Liver (tissue), 9 donors: ENCODE results near the gene C1QTNF7. TPM values are rescaled to one million over a fixed set of nuclear protein-coding genes. Genes with fewer than 3 reads are reported as not detected.

ENCODE experiments used
- DNase-seq: peaks from one replicate; pipeline ENCODE4 v3.0.0-alpha.2; 2017; ENCODE audit warnings: low spot score
- H3K27ac ChIP-seq, 2 donors: one replicate each; pipeline ENCODE4 v1.7.0; 2013; ENCODE audit warnings: inconsistent platforms in 2 of 2, low read length in 2 of 2, control low read depth in 1 of 2, low read depth in 1 of 2, mild to moderate bottlenecking in 1 of 2
- H3K27me3 ChIP-seq, 4 donors: one replicate each; pipeline versions ENCODE4 v1.6.1 to v1.7.0; 2013; ENCODE audit warnings: low read length in 3 of 4, inconsistent platforms in 1 of 4, mild to moderate bottlenecking in 1 of 4, moderate library complexity in 1 of 4; ENCODE audit not compliant: control insufficient read depth in 4 of 4, insufficient read depth in 4 of 4
- H3K36me3 ChIP-seq, 4 donors: one replicate each; pipeline versions ENCODE4 v1.6.1 to v1.7.0; 2013; ENCODE audit warnings: low read length in 3 of 4, mild to moderate bottlenecking in 3 of 4, low read depth in 1 of 4, moderate library complexity in 1 of 4; ENCODE audit not compliant: control insufficient read depth in 4 of 4, insufficient read depth in 3 of 4
- H3K4me1 ChIP-seq, 4 donors: one replicate each; pipeline versions ENCODE4 v1.6.1 to v1.7.0; 2013; ENCODE audit warnings: low read length in 3 of 4, mild to moderate bottlenecking in 3 of 4, moderate library complexity in 1 of 4; ENCODE audit not compliant: control insufficient read depth in 4 of 4, insufficient read depth in 4 of 4
- H3K4me3 ChIP-seq, 3 donors: one replicate each; pipeline versions ENCODE4 v1.6.1 to v1.7.0; 2013; ENCODE audit warnings: low read length in 3 of 3, control low read depth in 1 of 3, low read depth in 1 of 3, mild to moderate bottlenecking in 1 of 3
- H3K9ac ChIP-seq, 2 donors: one replicate each; pipeline ENCODE4 v1.7.0; 2013; ENCODE audit warnings: low read length in 2 of 2, mild to moderate bottlenecking in 2 of 2, moderate library complexity in 2 of 2, control low read depth in 1 of 2, low read depth in 1 of 2
- H3K9me3 ChIP-seq, 4 donors: one replicate each; pipeline versions ENCODE4 v1.6.1 to v1.7.0; 2013; ENCODE audit warnings: low read length in 3 of 4; ENCODE audit not compliant: control insufficient read depth in 4 of 4
- FOXA1 ChIP-seq: IDR thresholded peaks from 2 replicates; pipeline ENCODE4 v1.6.1; 2016; ENCODE audit warnings: antibody characterized with exemption
- FOXA2 ChIP-seq: IDR thresholded peaks from 2 replicates; pipeline ENCODE4 v1.6.1; 2016; ENCODE audit warnings: antibody characterized with exemption
- HNF4A ChIP-seq, 2 donors: conservative IDR thresholded peaks; 2 replicates each; pipeline ENCODE4 v1.6.1; 2016; ENCODE audit warnings: antibody characterized with exemption in 2 of 2, mild to moderate bottlenecking in 2 of 2
- HNF4G ChIP-seq: IDR thresholded peaks from 2 replicates; pipeline ENCODE4 v1.6.1; 2016; ENCODE audit warnings: antibody characterized with exemption
- JUND ChIP-seq, 2 donors: IDR thresholded peaks; 2 replicates each; pipeline ENCODE4 v1.6.1; 2016; ENCODE audit warnings: antibody characterized with exemption in 2 of 2
- NR2F2 ChIP-seq: IDR thresholded peaks from 2 replicates; pipeline ENCODE4 v1.6.1; 2016; ENCODE audit warnings: antibody characterized with exemption
- RAD21 ChIP-seq, 2 donors: IDR thresholded peaks; 2 replicates each; pipeline ENCODE4 v1.6.1; 2016; ENCODE audit warnings: antibody characterized with exemption in 2 of 2, mild to moderate bottlenecking in 2 of 2
- RXRA ChIP-seq, 2 donors: IDR thresholded peaks; 2 replicates each; pipeline ENCODE4 v1.6.1; 2017 to 2018; ENCODE audit warnings: antibody characterized with exemption in 2 of 2, mild to moderate bottlenecking in 1 of 2
- SP1 ChIP-seq: IDR thresholded peaks from 2 replicates; pipeline ENCODE4 v1.6.1; 2018; ENCODE audit warnings: antibody characterized with exemption, mild to moderate bottlenecking
- YY1 ChIP-seq: IDR thresholded peaks from 2 replicates; pipeline ENCODE4 v1.6.1; 2016; ENCODE audit warnings: antibody characterized with exemption, mild to moderate bottlenecking
- ZBTB33 ChIP-seq: IDR thresholded peaks from 2 replicates; pipeline ENCODE4 v1.6.1; 2016; ENCODE audit warnings: antibody characterized with exemption
- WGBS: extraction: QIAGEN DNeasy Blood & Tissue Kit; methylation state at CpG from one replicate; pipeline ENCODE4 v1.1.7; 2013; 5-methylcytosine and 5-hydroxymethylcytosine counted together
- polyA plus RNA-seq, 2 donors: library from polyadenylated mRNA; stranded (reverse) in 1 of 2; unstranded in 1 of 2; fragments of 200-250 nt in 1 of 2; fragments of >200 nt in 1 of 2; fragmentation: Nextera tagmentation in 1 of 2; extraction: Ambion mirVana in 1 of 2; gene quantifications; one replicate each; pipeline versions ENCODE4 v1.2.1 to v1.2.3, GENCODE V29; 2013 to 2015
- total RNA-seq, 2 donors: library from RNA; depleted of rRNA; stranded (reverse); fragments of >200 nt; gene quantifications; one replicate each; pipeline ENCODE4 v1.2.3, GENCODE V29; 2014
- TF ChIP-seq, protein P1 (sequence below): fragments of 150-350 bp; IDR thresholded peaks from 2 replicates; pipeline ENCODE4 v1.5.1; 2017; ENCODE audit warnings: improper control_type of control experiment, low read depth, low read length; ENCODE audit not compliant: missing input control
- TF ChIP-seq, protein P2 (sequence below): IDR thresholded peaks from 2 replicates; pipeline ENCODE4 v1.6.1; 2016; ENCODE audit warnings: antibody characterized with exemption
- TF ChIP-seq, protein P3 (sequence below): IDR thresholded peaks from 2 replicates; pipeline ENCODE4 v1.6.1; 2016; ENCODE audit warnings: antibody characterized with exemption
- donor health status: healthy.
- donor health status: healthy.
- donor health status: healthy.
- donor health status: healthy.
- donor health status: healthy.

Gene C1QTNF7
- total and polyA plus RNA-seq, 4 donors = 0.33 to 0.55 (median 0.47) TPM

DNA sequence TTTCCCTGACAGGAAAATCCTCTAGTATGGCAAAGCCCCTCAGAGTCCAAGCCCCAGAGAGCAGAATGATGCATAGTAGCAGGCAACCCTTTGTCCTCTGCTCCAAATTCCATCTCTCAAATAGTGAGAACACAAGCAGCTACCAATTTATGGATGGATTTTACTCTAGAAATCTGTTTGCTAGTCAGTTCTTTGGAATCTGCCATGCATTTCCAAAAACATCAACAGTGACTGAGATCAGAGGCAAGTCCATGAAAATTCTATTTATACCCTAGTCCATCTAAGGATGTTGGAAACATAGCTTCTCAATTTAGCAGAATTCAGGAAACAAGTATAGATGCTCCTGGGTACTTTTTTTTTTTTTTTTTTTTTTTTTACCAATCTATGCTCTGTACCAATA lies 31.9 kb downstream of the C1QTNF7 start:
- no peak for DNase-seq
- H3K36me3 ChIP-seq = no peaks in the 10 kb centered on the region
- H3K9me3 ChIP-seq = no peaks in the 10 kb centered on the region
- H3K9ac ChIP-seq = no peak overlapping the region
- H3K27ac ChIP-seq = no peak overlapping the region
- TF ChIP-seq HNF4A (conservative IDR thresholded peaks at IDR 0.05) (no peak), FOXA1 (no peak), ZBTB33 (no peak), JUND (IDR thresholded peaks at IDR 0.05) (no peak), RAD21 (IDR thresholded peaks at IDR 0.05) (no peak), RXRA (IDR thresholded peaks at IDR 0.05) (no peak), HNF4G (no peak), YY1 (no peak)
- TF ChIP-seq, protein P1, sequence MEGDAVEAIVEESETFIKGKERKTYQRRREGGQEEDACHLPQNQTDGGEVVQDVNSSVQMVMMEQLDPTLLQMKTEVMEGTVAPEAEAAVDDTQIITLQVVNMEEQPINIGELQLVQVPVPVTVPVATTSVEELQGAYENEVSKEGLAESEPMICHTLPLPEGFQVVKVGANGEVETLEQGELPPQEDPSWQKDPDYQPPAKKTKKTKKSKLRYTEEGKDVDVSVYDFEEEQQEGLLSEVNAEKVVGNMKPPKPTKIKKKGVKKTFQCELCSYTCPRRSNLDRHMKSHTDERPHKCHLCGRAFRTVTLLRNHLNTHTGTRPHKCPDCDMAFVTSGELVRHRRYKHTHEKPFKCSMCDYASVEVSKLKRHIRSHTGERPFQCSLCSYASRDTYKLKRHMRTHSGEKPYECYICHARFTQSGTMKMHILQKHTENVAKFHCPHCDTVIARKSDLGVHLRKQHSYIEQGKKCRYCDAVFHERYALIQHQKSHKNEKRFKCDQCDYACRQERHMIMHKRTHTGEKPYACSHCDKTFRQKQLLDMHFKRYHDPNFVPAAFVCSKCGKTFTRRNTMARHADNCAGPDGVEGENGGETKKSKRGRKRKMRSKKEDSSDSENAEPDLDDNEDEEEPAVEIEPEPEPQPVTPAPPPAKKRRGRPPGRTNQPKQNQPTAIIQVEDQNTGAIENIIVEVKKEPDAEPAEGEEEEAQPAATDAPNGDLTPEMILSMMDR = no peak
- TF ChIP-seq, protein P2, sequence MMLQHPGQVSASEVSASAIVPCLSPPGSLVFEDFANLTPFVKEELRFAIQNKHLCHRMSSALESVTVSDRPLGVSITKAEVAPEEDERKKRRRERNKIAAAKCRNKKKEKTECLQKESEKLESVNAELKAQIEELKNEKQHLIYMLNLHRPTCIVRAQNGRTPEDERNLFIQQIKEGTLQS = no peak
- TF ChIP-seq, protein P3, sequence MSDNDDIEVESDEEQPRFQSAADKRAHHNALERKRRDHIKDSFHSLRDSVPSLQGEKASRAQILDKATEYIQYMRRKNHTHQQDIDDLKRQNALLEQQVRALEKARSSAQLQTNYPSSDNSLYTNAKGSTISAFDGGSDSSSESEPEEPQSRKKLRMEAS = no peak
- H3K4me1 ChIP-seq = peaks cover 0 to 9% (median 1%) of the 10 kb centered on the region in 4 donors
- no peak overlapping the region for H3K4me3 ChIP-seq
- H3K27me3 ChIP-seq = no peaks in the 10 kb centered on the region

- WGBS = 77% methylated on average over 1 of the region's 1 CpG
- Histone ChIP-seq H3K36me3 (no peaks in the 10 kb centered on the region), H3K4me1 (no peaks in the 10 kb centered on the region), H3K9ac (no peak overlapping the region), H3K27me3 (no peaks in the 10 kb centered on the region), H3K4me3 (no peak overlapping the region), H3K27ac (no peak overlapping the region), H3K9me3 (no peaks in the 10 kb centered on the region)
- TF ChIP-seq JUND (IDR thresholded peaks at IDR 0.05) (no peak), YY1 (no peak), RAD21 (IDR thresholded peaks at IDR 0.05) (no peak), SP1 (no peak), NR2F2 (no peak), HNF4G (no peak), FOXA2 (no peak)
- DNase-seq = no peak
Observed at GRCh38 chr4:15466596-15466995, 38.8 kb downstream of the C1QTNF7 start.

DNA sequence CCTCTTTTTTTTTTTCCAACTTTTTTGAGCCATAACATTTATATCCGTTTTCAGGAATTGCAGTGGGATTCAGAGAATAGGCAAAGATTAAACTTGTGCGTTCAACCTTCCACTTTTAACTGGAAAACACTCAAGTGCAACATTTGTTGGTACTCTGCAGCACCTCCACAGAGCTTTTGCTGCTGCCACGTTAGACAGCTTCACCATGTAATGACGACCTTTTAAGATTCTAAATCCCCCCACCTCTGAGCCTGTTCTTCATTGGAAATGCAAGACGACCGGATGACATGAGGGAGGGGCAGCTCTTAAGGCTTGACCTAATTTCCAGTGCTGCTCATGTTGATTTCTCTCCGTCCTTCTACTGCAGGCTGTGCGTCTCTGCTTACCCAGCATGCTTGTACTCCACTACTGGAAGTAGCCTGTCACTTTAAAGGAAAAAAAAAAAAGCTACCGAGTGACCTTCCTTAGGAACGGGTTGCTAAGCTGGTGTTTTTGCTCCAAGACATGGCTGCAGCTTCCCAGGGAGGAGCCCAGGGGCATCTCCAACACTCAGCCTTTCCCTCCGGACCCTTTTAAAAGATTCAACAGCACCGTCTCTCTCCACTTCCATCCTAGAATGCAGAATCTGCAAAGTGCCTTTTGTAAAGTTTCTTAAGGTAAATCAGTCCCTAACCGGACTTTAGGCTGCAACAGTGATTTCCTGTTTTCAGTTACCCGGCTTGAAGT lies 41.7 kb downstream of the C1QTNF7 start, which contains the start of gene CC2D2A:
Gene CC2D2A, plus strand, starts transcription at position 481 of the 726 bp plus-strand sequence. CDS start 6,051 bp downstream, outside the sequence.
- DNase-seq = no peak
- Histone ChIP-seq H3K9ac (no peak within 1 kb of the TSS), H3K27me3 (no peaks in the 10 kb centered on the region), H3K27ac (no peak within 1 kb of the TSS), H3K4me1 (no peaks in the 10 kb centered on the region), H3K36me3 (no peaks in the 10 kb centered on the region), H3K9me3 (no peaks in the 10 kb centered on the region), H3K4me3 (peak within 1 kb of the TSS in 2 of 3 donors; percentile 9 to 43)
- TF ChIP-seq FOXA1 (no peak), YY1 (peak; percentile 25)
- 26% methylated on average over 14 of the region's 14 CpGs for WGBS
